GM12878 (cell line): ENCODE results near the gene COPE.

Source experiments
- BCLAF1 ChIP-seq: fragments of 450-650 bp; IDR thresholded peaks from 2 replicates; pipeline ENCODE4 v1.6.1; 2017; ENCODE audit warnings: antibody characterized with exemption, mild to moderate bottlenecking, moderate library complexity
- KDM1A ChIP-seq: fragments of 200-600 bp; sonication (generic); IDR thresholded peaks from 2 replicates; pipeline ENCODE4 v1.6.1; 2016; ENCODE audit warnings: borderline replicate concordance
- POLR2AphosphoS5 ChIP-seq: IDR thresholded peaks from 2 replicates; pipeline ENCODE4 v1.6.1; 2011; ENCODE audit warnings: mild to moderate bottlenecking, low read length, inconsistent platforms
- SPI1 ChIP-seq: IDR thresholded peaks from 2 replicates; pipeline ENCODE4 v1.6.1; 2011; ENCODE audit warnings: low read depth, mild to moderate bottlenecking, low read length, moderate library complexity, borderline replicate concordance; ENCODE audit not compliant: insufficient read depth
- ZNF24 ChIP-seq: fragments of 450-650 bp; IDR thresholded peaks from 2 replicates; pipeline ENCODE4 v1.6.1; 2017; ENCODE audit warnings: antibody characterized with exemption, mild to moderate bottlenecking
- TF ChIP-seq, protein P1 (sequence below), 3 experiments: IDR thresholded peaks in 2 of 3; conservative IDR thresholded peaks in 1 of 3; 2 replicates each; pipeline ENCODE4 v1.5.1; 2011; ENCODE audit warnings: low read depth in 3 of 3, low read length in 3 of 3, mild to moderate bottlenecking in 3 of 3, control low read depth in 2 of 3, moderate library complexity in 2 of 3, inconsistent platforms in 1 of 3, mixed read lengths in 1 of 3; ENCODE audit not compliant: control insufficient read depth in 2 of 3, insufficient read depth in 1 of 3; ENCODE audit errors: extremely low read depth in 1 of 3

DNA sequence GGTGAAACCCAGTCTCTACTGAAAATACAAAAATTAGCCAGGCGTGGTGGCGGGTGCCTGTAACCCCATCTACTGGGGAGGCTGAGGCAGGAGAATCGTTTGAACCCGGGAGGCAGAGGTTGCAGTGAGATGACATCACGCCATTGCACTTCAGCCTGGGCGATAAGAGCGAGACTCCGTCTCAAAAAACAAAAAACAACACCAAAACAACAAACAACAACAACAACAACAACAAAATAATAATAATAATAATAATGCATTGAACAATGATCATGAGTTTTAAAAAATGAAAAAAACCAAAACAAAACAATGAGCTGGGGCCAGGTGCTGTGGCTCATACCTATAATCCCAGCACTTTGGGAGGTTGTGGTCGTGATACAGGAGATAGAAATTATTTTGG, 44.9 kb upstream of the COPE start:
- no peak for TF ChIP-seq BCLAF1
- no peak for TF ChIP-seq ZNF24
- no peak for TF ChIP-seq SPI1
- TF ChIP-seq, protein P1, sequence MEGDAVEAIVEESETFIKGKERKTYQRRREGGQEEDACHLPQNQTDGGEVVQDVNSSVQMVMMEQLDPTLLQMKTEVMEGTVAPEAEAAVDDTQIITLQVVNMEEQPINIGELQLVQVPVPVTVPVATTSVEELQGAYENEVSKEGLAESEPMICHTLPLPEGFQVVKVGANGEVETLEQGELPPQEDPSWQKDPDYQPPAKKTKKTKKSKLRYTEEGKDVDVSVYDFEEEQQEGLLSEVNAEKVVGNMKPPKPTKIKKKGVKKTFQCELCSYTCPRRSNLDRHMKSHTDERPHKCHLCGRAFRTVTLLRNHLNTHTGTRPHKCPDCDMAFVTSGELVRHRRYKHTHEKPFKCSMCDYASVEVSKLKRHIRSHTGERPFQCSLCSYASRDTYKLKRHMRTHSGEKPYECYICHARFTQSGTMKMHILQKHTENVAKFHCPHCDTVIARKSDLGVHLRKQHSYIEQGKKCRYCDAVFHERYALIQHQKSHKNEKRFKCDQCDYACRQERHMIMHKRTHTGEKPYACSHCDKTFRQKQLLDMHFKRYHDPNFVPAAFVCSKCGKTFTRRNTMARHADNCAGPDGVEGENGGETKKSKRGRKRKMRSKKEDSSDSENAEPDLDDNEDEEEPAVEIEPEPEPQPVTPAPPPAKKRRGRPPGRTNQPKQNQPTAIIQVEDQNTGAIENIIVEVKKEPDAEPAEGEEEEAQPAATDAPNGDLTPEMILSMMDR (IDR thresholded peaks at IDR 0.05 in 2 of 3, conservative IDR thresholded peaks at IDR 0.05 in 1 of 3; ENCODE audit: control insufficient read depth in 2 of 3, extremely low read depth in 1 of 3, insufficient read depth in 1 of 3, low read depth in 3 of 3, low read length in 3 of 3) = no peak
- TF ChIP-seq KDM1A = no peak
- no peak for TF ChIP-seq POLR2AphosphoS5
